HG02610 (cell line): ENCODE results near the gene COLEC11.
"Not testable (repeated sequence)": the region's sequence is repeated elsewhere in the genome, so short reads cannot be mapped to it uniquely, and the experiment has no call there.

ENCODE experiments used
- ATAC-seq: cut with Tn5 transposase; IDR thresholded peaks from one replicate; pipeline ENCODE4 v1.9.1; 2021; ENCODE audit warnings: mild to moderate bottlenecking, moderate library complexity; ENCODE audit not compliant: unreplicated experiment

COLEC11 gene

DNA sequence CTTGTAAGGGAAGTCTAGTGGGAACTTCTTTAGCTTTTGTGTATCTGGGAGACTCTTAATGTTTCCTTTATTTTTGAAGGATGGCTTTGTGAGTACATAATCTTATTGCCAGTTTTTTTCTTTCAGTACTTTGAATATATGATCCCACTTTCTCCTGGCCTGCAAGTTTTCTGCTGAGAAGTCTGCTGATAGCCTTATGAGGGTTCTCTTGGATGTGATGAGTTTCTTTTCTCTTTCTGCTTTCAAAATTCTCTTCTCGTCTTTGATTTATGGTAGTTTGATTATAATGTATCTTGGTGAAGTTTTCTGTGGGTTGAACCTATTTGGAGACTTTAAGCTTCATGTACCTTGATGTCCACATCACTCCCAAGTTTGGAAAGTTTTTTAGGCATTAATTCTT is 28.1 kb downstream of the COLEC11 start:
- ATAC-seq, result no peak

- peak; percentile 96 for ATAC-seq
These were observed 29.3 kb downstream of the COLEC11 start for GRCh38 chr2:3624059-3624794.

GRCh38 chr2:3625186-3625585 is 30.3 kb downstream of the COLEC11 start:
- no peak for ATAC-seq

- no peak for ATAC-seq
These were observed 31.4 kb downstream of the COLEC11 start for GRCh38 chr2:3626118-3626811.

DNA sequence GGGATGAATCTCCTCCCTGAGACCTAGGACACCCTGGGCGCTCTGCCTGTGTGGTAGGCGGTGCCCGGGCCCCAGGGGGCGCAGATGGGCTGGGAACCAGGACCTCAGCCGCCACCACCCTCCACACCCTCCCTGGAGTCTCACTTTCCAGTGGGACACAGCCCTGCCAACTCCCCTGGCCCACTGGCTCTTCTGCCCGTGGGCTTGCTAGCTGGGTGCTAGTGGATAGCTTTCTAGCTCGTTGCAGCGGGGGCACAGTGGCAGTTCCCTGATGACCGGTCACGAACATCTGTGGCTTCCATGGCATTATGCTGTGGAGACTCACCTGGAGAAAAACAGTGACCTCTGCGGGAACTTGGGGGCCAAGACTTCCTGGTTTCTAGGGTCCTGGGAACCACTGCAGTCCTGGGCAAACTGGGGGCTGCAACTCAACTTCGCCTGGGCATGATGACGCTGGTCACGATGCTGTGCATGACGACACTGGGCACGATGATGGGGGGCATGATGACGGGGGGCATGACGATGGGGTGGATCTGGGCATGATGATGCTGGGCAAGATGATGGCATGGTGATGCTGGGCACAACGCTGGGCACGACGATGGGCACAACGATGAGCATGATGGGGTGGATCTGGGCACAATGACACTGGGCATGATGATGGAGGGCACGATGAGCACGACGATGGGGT is 32.0 kb downstream of the COLEC11 start:
- no peak for ATAC-seq

DNA sequence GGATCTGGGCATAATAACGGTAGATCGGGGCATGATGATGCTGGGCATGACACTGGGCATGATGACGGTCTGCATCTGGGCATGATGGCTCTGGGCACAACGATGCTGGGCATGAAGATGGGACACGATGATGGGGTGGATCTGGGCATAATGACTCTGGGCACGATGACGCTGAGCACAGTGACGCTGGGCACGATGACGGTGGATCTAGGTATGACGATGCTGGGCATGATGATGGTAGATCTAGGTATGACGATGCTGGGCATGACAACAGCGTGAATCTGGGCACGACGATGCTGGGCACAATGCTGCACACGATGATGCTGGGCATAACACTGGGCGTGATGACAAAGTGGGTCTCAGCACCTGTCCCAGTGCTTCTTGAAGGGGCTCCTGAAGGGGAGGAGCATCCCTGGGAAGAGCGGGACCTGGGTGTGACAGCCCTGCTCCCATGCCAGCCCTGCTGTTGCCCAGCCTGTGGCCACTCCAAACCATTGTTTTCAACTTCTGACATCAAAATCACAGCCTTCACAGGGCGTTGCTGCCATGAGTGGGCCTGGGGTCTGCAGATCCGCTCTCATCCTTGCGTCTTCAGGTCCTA is 32.7 kb downstream of the COLEC11 start:
- no peak for ATAC-seq

GRCh38 chr2:3628241-3628679 is 33.3 kb downstream of the COLEC11 start:
- no peak for ATAC-seq

DNA sequence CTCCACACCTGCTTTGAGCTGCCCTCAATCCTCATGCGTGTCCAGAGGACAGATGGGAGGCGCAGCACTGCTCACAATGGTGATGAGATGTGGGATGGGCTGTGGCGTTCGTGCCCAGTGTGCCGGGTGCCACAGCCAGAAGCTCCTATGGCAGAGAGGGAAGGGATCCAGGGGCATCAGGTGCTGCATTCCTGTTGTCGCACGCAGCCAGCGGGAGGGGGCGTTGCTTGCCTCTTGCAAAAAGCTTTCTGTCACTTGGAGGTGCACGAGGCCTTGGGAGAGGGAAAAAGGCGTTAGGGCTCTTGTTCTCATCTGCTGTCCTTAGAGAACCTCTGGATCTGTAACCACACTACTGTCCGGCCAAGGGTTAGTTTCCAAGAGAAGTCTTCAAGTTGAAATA is 33.9 kb downstream of the COLEC11 start:
- no peak for ATAC-seq

GRCh38 chr2:3630631-3631030 is 35.7 kb downstream of the COLEC11 start:
- no peak for ATAC-seq

- ATAC-seq, result no peak
These were observed 36.4 kb downstream of the COLEC11 start for GRCh38 chr2:3631161-3631850.

DNA sequence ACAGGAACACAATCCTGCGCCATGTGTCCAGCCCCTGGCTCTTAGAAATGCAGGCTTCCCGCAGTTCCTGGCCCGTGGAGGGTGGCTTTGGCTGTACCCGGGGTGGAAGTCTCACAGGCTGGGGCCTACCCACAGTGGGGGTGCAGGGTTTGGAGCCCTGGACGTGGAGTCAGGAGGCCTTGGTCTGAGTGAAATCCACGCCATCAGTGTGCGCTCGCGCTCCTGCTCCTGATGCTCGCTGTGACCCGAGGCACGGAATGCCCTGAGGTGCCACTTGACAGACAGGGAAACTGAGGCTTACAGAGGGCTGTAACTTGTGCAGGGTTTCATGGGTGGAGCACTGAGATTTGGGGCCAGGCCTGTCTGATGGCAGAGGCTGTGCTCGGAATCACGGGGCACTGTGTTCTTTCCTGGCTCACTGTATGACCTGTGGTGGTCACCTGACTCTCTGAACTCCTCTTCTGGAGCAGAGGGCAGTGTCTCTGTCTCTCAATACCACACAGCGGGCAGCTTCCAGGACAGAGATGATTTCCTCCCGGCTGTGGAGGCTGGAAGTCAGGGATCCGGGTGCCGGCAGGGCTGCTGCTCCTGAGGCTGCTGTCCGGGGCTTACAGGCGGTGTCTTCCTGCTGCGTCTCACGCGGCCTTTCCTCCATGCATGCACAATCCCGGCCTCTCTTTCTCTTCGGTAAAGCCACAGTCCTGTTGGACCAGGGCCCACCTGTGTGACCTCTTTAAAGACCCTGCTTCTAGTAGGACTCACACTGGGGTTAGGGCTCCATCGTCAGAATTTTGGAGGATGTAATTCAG is 37.1 kb downstream of the COLEC11 start:
- ATAC-seq, result no peak

DNA sequence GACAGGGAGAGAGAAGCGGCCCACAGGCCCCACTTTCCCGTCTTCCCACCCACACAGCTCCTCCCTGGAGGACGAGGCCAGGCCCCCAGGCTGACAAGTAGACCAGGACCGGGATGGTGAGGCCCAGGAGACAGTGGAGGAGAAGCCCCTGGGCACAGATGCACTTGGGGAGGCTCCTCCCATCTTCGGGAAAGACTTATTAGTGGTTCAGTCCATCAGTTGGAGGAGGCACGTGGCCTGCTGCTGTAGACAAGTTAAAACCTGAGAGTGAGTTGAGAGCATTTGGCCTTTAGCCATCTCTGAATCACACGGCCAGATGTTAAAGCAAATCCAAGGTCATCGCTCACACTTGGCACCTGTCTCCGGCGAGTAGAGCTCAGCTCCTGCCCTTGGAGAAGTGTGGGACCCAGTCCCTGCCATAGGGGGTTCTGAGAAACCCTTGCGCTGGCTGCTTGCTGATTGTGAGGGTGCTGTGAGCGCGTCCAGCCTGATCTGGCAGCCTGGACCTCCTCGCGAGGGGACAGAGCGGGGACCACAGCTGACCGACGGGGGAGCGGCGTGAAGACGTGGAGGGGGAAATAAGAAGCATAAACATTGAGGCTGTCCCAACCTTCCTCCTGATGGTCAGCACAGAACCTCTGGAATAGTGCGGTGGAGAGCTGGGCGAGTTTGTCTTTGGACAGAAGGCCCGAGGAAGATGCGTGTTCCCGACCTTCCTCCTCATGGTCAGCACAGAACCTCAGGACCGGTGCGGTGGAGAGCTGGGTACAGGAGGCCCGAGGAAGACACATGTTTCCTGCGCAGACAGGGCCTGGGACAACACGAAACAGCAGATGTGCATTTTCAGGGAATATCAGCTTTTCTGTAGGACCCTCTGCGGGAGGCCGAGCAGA is 38.4 kb downstream of the COLEC11 start:
- no peak for ATAC-seq

DNA sequence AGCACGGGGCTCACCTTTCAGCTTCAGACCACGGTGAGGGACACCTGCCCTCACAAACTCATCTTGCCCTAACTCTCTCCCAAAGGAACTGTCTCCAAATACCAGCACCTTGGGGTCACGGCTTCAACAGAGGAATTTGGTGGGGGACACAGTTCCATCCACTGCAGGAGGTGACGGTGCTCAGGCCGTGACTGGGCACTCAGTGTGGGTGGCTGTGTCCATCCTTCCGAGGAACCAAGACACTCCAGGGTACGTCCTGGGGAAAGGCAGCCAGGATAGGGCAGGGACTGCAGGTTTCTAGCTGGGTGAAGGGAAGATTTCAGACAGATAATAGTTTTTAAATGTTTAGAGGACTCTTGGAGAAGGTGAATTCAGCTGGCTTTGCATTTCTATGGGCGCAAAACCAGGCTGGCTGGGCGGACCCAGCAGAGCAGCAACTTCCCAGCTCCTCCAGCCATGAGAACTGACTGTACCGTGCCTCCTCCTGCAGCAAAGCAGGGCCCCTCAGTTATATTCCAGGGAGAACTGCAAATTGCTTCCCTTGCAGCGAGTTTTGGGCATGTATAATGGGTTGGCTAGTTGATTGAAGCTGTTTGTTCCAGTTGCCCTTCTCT is 39.2 kb downstream of the COLEC11 start:
- no peak for ATAC-seq

- no peak for ATAC-seq
These were observed 39.7 kb downstream of the COLEC11 start for GRCh38 chr2:3634596-3635121.

GRCh38 chr2:3635171-3635974 is 40.5 kb downstream of the COLEC11 start:
- no peak for ATAC-seq

DNA sequence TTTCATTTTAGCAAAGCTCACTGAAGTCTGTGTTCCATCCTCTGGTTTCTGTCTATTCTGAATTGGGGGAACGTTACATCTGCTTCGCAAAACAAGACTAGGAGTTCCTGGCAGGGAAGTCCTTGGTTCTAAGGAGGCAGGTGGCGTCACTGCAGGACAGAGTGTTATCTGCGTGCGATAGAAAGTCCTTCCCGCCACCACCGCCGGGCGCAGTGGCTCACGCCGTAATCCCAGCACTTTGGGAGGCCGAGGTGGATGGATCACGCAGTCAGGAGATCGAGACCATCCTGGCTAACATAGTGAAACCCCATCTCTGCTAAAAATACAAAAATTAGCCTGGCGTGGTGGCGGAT is 41.0 kb downstream of the COLEC11 start:
- ATAC-seq, result not testable (repeated sequence)

DNA sequence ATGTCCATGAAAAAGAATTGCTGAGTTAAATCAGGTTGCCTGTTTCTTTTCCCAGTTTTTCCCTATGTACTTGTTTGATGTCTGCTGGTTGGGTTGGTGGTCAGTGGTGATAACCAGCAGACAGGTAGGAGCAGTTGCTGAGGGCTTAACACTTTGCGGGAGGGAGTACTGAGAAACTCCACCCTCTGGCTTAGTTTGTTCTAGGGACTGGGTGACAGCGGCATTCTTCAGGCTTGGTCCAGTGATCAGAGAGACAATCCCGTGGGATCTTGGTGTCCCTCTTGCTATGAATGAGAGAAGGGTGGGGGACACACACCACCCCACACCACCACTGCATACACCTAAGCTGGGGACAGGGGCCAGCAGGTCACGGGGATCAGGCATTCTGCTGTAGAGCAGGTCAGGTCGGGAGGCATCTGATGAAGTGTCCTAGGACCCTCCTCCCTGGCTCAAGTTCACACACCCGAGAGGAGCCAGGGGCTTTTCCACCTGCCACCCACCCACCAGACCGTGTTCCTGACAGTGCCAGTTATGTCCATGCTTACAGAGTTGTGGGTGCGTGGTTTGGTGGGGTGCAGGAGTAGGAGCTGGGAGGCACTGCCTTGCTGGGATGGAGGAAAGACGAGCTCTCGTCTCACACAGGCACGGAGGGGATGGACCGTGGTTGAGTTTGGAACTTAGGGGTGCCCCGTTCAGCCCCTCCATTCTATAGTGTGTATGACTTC is 41.8 kb downstream of the COLEC11 start:
- no peak for ATAC-seq
